Type B pancreatic cell (in vitro differentiated cells): Measurements from ENCODE around the gene TSSK2. TPM values are rescaled to one million over a fixed set of nuclear protein-coding genes. Genes with fewer than 3 reads are reported as not detected.
"Not testable (repeated sequence)": the region's sequence is repeated elsewhere in the genome, so short reads cannot be mapped to it uniquely, and the experiment has no call there.

Source experiments
- DNase-seq: peaks from one replicate; pipeline ENCODE4 v3.0.0; 2021; ENCODE audit warnings: mixed read lengths; ENCODE audit not compliant: unreplicated experiment; ENCODE audit errors: extremely low spot score
- H3K27ac Mint-ChIP-seq: 2 replicates; pipeline ENCODE4 v1.8.0; 2021; ENCODE audit warnings: mild to moderate bottlenecking, mixed read lengths
- H3K27me3 Mint-ChIP-seq: 2 replicates; pipeline ENCODE4 v1.8.0; 2021; ENCODE audit warnings: mixed read lengths
- H3K36me3 Mint-ChIP-seq: 2 replicates; pipeline ENCODE4 v1.8.0; 2021; ENCODE audit warnings: mixed read lengths
- H3K4me1 Mint-ChIP-seq: one replicate; pipeline ENCODE4 v1.8.0; 2021; ENCODE audit warnings: mixed read lengths; ENCODE audit not compliant: unreplicated experiment
- H3K4me3 Mint-ChIP-seq: 2 replicates; pipeline ENCODE4 v1.8.0; 2021; ENCODE audit warnings: mild to moderate bottlenecking, mixed read lengths
- H3K9me3 Mint-ChIP-seq: 2 replicates; pipeline ENCODE4 v1.8.0; 2021; ENCODE audit warnings: mixed read lengths
- CTCF ChIP-seq: fragments of 200-600 bp; sonication (generic); conservative IDR thresholded peaks from 2 replicates; pipeline ENCODE4 v1.5.0; 2021; ENCODE audit warnings: antibody characterized with exemption, mild to moderate bottlenecking
- total RNA-seq: library from RNA; stranded (reverse); gene quantifications from 2 replicates; pipeline ENCODE4 v1.2.1, GENCODE V29; 2021; ENCODE audit warnings: low replicate concordance

Gene TSSK2
- total RNA-seq, 1 donor from 2014 or later = not detected

GRCh38 chr22:19151329-19152191 is 20.5 kb downstream of the TSSK2 start:
- DNase-seq = no peak
- Mint-ChIP-seq H3K4me3 (peak overlapping the region; percentile 76), H3K27me3 (peaks cover 70% of the 10 kb centered on the region), H3K4me1 (peaks cover 4% of the 10 kb centered on the region), H3K27ac (no peak overlapping the region), H3K9me3 (no peaks in the 10 kb centered on the region), H3K36me3 (peaks cover 6% of the 10 kb centered on the region)
- TF ChIP-seq CTCF = no peak

- no peak overlapping the region for H3K4me3 Mint-ChIP-seq
- no peaks in the 10 kb centered on the region for H3K9me3 Mint-ChIP-seq
- no peak for DNase-seq
- peaks cover 56% of the 10 kb centered on the region for H3K27me3 Mint-ChIP-seq
- H3K27ac Mint-ChIP-seq = no peak overlapping the region
- H3K36me3 Mint-ChIP-seq = peaks cover 6% of the 10 kb centered on the region
- TF ChIP-seq CTCF = no peak
- H3K4me1 Mint-ChIP-seq = peaks cover 4% of the 10 kb centered on the region
Measured at GRCh38 chr22:19152942-19153883, 22.1 kb downstream of the TSSK2 start.

- H3K36me3 Mint-ChIP-seq, H3K9me3 Mint-ChIP-seq, H3K4me3 Mint-ChIP-seq, DNase-seq, H3K4me1 Mint-ChIP-seq, H3K27ac Mint-ChIP-seq: not testable (repeated sequence)
- peaks cover 62% of the 10 kb centered on the region for H3K27me3 Mint-ChIP-seq
Measured at GRCh38 chr22:19156109-19156508, 25.0 kb downstream of the TSSK2 start.

GRCh38 chr22:19158649-19159048 is 27.5 kb downstream of the TSSK2 start:
- not testable (repeated sequence) for H3K4me1 Mint-ChIP-seq, H3K27ac Mint-ChIP-seq, H3K36me3 Mint-ChIP-seq, H3K9me3 Mint-ChIP-seq, DNase-seq, H3K4me3 Mint-ChIP-seq
- H3K27me3 Mint-ChIP-seq = peaks cover 53% of the 10 kb centered on the region

GRCh38 chr22:19164425-19164824 is 33.3 kb downstream of the TSSK2 start:
- DNase-seq = no peak
- Mint-ChIP-seq H3K36me3 (no peaks in the 10 kb centered on the region), H3K4me1 (no peaks in the 10 kb centered on the region), H3K27me3 (peaks cover 68% of the 10 kb centered on the region), H3K9me3 (no peaks in the 10 kb centered on the region), H3K4me3 (no peak overlapping the region), H3K27ac (no peak overlapping the region)
- TF ChIP-seq CTCF = no peak

GRCh38 chr22:19166421-19166820 is 35.3 kb downstream of the TSSK2 start:
- no peak overlapping the region for H3K27ac Mint-ChIP-seq
- H3K4me3 Mint-ChIP-seq = no peak overlapping the region
- H3K9me3 Mint-ChIP-seq = no peaks in the 10 kb centered on the region
- no peaks in the 10 kb centered on the region for H3K4me1 Mint-ChIP-seq
- DNase-seq = no peak
- H3K27me3 Mint-ChIP-seq = peaks cover 70% of the 10 kb centered on the region
- no peak for TF ChIP-seq CTCF
- H3K36me3 Mint-ChIP-seq = no peaks in the 10 kb centered on the region
